ENCODE results near the gene SDK2. TPM values are rescaled to one million over a fixed set of nuclear protein-coding genes. Genes with fewer than 3 reads are reported as not detected.

Gene SDK2
- total RNA-seq, 2 donors from 2014 or later, result 0.26 to 0.33 TPM

GRCh38 chr17:73646409-73647300, 2.4 kb upstream of the SDK2 start:
- no peak for DNase-seq

DNA sequence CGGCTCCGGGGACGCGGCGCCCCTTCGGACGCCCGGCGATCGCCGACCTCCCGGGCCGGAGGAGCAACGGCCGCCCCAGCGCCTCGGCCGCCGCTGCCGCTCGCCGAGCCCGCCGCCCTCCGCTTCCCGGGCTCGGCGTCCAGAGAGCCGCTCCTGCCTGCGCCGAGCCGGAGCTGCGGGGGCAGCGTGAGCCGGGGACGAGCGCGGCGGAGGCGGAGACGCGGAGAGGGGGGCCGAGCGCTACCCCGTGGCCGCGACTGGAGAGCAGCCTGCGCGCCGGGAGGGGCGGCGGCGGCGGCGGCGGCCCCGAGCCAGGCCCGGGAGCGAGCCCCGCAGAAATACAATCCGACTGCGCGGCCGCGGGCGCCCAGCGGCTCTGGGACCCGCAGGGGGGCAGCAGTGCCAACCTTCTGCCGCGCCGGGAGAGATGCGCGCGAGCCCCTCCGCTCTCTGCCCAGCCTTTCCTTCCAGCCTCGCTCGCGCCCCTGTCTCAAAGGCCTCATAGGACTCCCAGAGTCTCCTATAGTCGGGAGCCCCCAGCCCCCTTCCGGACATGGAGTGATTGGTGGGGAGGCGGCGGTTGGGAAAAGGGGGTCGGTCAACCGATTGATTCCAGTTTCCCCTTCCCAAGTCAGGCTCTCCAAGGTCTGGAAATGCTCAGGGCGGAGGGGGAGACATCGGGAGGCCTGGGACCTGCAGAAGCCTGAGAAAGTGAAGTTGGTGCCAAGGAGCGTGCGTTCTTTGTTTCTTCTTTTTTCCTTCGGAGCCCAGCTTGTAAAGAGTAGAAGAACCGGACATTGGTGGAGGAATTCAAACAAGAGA, 1.0 kb upstream of the SDK2 start:
- no peak overlapping the region for H3K27ac ChIP-seq
- no peaks in the 10 kb centered on the region for H3K9me3 ChIP-seq
- no peak overlapping the region for H3K4me3 ChIP-seq
- peak in 1 of 7 experiments; percentile 13 for TF ChIP-seq CTCF (IDR thresholded peaks at IDR 0.05)
- no peak for TF ChIP-seq POLR2A (IDR thresholded peaks at IDR 0.05)
- peaks cover 26% of the 10 kb centered on the region for H3K4me1 ChIP-seq
- DNase-seq (peak in 1 of 4 donors; percentile 29), ATAC-seq (peak; percentile 52)
- H3K36me3 ChIP-seq (replicated peaks in 1 of 2; ENCODE audit: insufficient read depth in 1 of 2, low read depth in 2 of 2), result no peaks in the 10 kb centered on the region
- intact Hi-C loops (cut with DNase I), result no loop called here
- peaks cover 0 to 31% of the 10 kb centered on the region in 2 donors for H3K27me3 ChIP-seq
- 1 to 7% methylated on average over 12 to 72 of the region's 90 CpGs for WGBS, 2 donors

More at GRCh38 chr17:73646409-73647300, 2.4 kb upstream of the SDK2 start:
- no peak for ATAC-seq
- intact Hi-C loops (cut with DNase I), result no loop called here
- H3K4me3 ChIP-seq, result no peak overlapping the region
- no peaks in the 10 kb centered on the region for H3K9me3 ChIP-seq
- H3K27me3 ChIP-seq, result peaks cover 0 to 25% of the 10 kb centered on the region in 2 donors
- H3K4me1 ChIP-seq, result peaks cover 26% of the 10 kb centered on the region
- 37 to 48% methylated on average over 18 to 19 of the region's 19 CpGs for WGBS, 2 donors
- no peak overlapping the region for H3K27ac ChIP-seq
- no peaks in the 10 kb centered on the region for H3K36me3 ChIP-seq (replicated peaks in 1 of 2; ENCODE audit: insufficient read depth in 1 of 2, low read depth in 2 of 2)
- TF ChIP-seq CTCF (IDR thresholded peaks at IDR 0.05) (no peak), POLR2A (IDR thresholded peaks at IDR 0.05) (no peak)

- H3K4me3 ChIP-seq, result no peak overlapping the region
- no peak for TF ChIP-seq POLR2A (IDR thresholded peaks at IDR 0.05)
- no peak for TF ChIP-seq CTCF (IDR thresholded peaks at IDR 0.05)
- no peaks in the 10 kb centered on the region for H3K36me3 ChIP-seq (replicated peaks in 1 of 2; ENCODE audit: insufficient read depth in 1 of 2, low read depth in 2 of 2)
- 1 to 8% methylated on average over 5 to 13 of the region's 13 CpGs for WGBS, 2 donors
- no peak overlapping the region for H3K27ac ChIP-seq
- intact Hi-C loops (cut with DNase I), result no loop called here
- H3K9me3 ChIP-seq, result no peaks in the 10 kb centered on the region
- ATAC-seq (no peak), DNase-seq (no peak)
- peaks cover 0 to 31% of the 10 kb centered on the region in 2 donors for H3K27me3 ChIP-seq
- peaks cover 26% of the 10 kb centered on the region for H3K4me1 ChIP-seq
These were observed 447 bp downstream of the SDK2 start for GRCh38 chr17:73643852-73644144.

- Histone ChIP-seq H3K27me3 (peaks cover 0 to 31% of the 10 kb centered on the region in 2 donors), H3K9me3 (no peaks in the 10 kb centered on the region), H3K4me1 (peaks cover 26% of the 10 kb centered on the region), H3K27ac (no peak overlapping the region), H3K36me3 (replicated peaks in 1 of 2; ENCODE audit: insufficient read depth in 1 of 2, low read depth in 2 of 2) (no peaks in the 10 kb centered on the region), H3K4me3 (no peak overlapping the region)
- 0 to 1% methylated on average over 6 to 66 of the region's 68 CpGs for WGBS, 2 donors
- intact Hi-C loops (cut with DNase I), result no loop called here
- TF ChIP-seq POLR2A (IDR thresholded peaks at IDR 0.05) (no peak), CTCF (IDR thresholded peaks at IDR 0.05) (peak in 1 of 7 experiments; percentile 9)
- ATAC-seq, result peak; percentile 12
- DNase-seq, result no peak
These were observed 1.0 kb downstream of the SDK2 start for GRCh38 chr17:73643001-73643851.
